Neural cell (in vitro differentiated cells): ENCODE measurements around the gene ZCCHC24. TPM values are rescaled to one million over a fixed set of nuclear protein-coding genes. Genes with fewer than 3 reads are reported as not detected.

Source experiments
- H2AFZ ChIP-seq: fragments of 200-600, 300-800 bp; sonication (generic), shearing (Covaris generic); 2 replicates; pipeline ENCODE4 v1.6.0; 2014; ENCODE audit warnings: low read depth, mild to moderate bottlenecking, antibody characterized with exemption, low read length, moderate library complexity
- H3F3A ChIP-seq: fragments of 200-600 bp; shearing (Covaris generic); 2 replicates; pipeline ENCODE4 v1.6.1; 2016; ENCODE audit warnings: mild to moderate bottlenecking, moderate library complexity, mixed read lengths, antibody characterized with exemption, low read length; ENCODE audit not compliant: insufficient read depth, poor library complexity, severe bottlenecking
- H3K27ac ChIP-seq: fragments of 200-600, 300-800 bp; sonication (generic), shearing (Covaris generic); 2 replicates; pipeline ENCODE4 v1.5.1; 2014; ENCODE audit warnings: mild to moderate bottlenecking, low read length, moderate library complexity
- H3K27me3 ChIP-seq: fragments of 300-800, 200-600 bp; sonication (generic), shearing (Covaris generic); 2 replicates; pipeline ENCODE4 v1.6.0; 2014; ENCODE audit warnings: mild to moderate bottlenecking, low read depth, low read length, moderate library complexity; ENCODE audit not compliant: insufficient read depth
- H3K36me3 ChIP-seq: fragments of 300-800, 200-600 bp; sonication (generic), shearing (Covaris generic); 2 replicates; pipeline ENCODE4 v1.5.1; 2014; ENCODE audit warnings: mild to moderate bottlenecking, antibody characterized with exemption, low read length, moderate library complexity; ENCODE audit not compliant: insufficient read depth
- H3K4me2 ChIP-seq: fragments of 300-800, 200-600 bp; sonication (generic), shearing (Covaris generic); 2 replicates; pipeline ENCODE4 v1.6.0; 2014; ENCODE audit warnings: mild to moderate bottlenecking, low read length
- H3K4me3 ChIP-seq: fragments of 300-800, 200-600 bp; sonication (generic), shearing (Covaris generic); 2 replicates; pipeline ENCODE4 v1.5.1; 2014; ENCODE audit warnings: mild to moderate bottlenecking, low read length, moderate library complexity
- H3K79me2 ChIP-seq: fragments of 200-600 bp; shearing (Covaris generic); replicated peaks from 2 replicates; pipeline ENCODE4 v1.6.0; 2014; ENCODE audit warnings: mild to moderate bottlenecking, low read length, moderate library complexity; ENCODE audit not compliant: insufficient read depth
- H3K9ac ChIP-seq: fragments of 300-800, 200-600 bp; sonication (generic), shearing (Covaris generic); 2 replicates; pipeline ENCODE4 v1.6.1; 2016; ENCODE audit warnings: mild to moderate bottlenecking, low read length, mixed read lengths
- H3K9me2 ChIP-seq: fragments of 200-600 bp; shearing (Covaris generic); 2 replicates; pipeline ENCODE4 v1.6.1; 2016; ENCODE audit warnings: mild to moderate bottlenecking, low read length, mixed read lengths; ENCODE audit not compliant: insufficient read depth
- H3K9me3 ChIP-seq: fragments of 200-600, 300-800 bp; sonication (generic), shearing (Covaris generic); 2 replicates; pipeline ENCODE4 v1.6.1; 2016; ENCODE audit warnings: mild to moderate bottlenecking, mixed run types, low read length, moderate library complexity, mixed read lengths
- H4K20me1 ChIP-seq: fragments of 200-600 bp; shearing (Covaris generic); 2 replicates; pipeline ENCODE4 v1.6.1; 2016; ENCODE audit warnings: mild to moderate bottlenecking, mixed run types; ENCODE audit not compliant: insufficient read depth
- EP300 ChIP-seq: fragments of 450-650 bp; conservative IDR thresholded peaks from 2 replicates; pipeline ENCODE4 v1.6.1; 2014; ENCODE audit warnings: antibody characterized with exemption, mild to moderate bottlenecking, moderate library complexity; ENCODE audit not compliant: poor library complexity, severe bottlenecking
- EZH2 ChIP-seq: fragments of 200-600, 300-800 bp; shearing (Covaris generic), sonication (generic); IDR thresholded peaks from 2 replicates; pipeline ENCODE4 v1.6.1; 2014; ENCODE audit warnings: antibody characterized with exemption, low read length, borderline replicate concordance, mild to moderate bottlenecking; ENCODE audit not compliant: insufficient read depth, poor library complexity, severe bottlenecking
- MXI1 ChIP-seq: fragments of 450-650 bp; conservative IDR thresholded peaks from 2 replicates; pipeline ENCODE4 v1.6.1; 2014; ENCODE audit warnings: antibody characterized with exemption, mild to moderate bottlenecking; ENCODE audit not compliant: poor library complexity, severe bottlenecking
- POLR2AphosphoS5 ChIP-seq: IDR thresholded peaks from 2 replicates; pipeline ENCODE4 v1.6.1; 2012
- RAD21 ChIP-seq: fragments of 450-650 bp; conservative IDR thresholded peaks from 2 replicates; pipeline ENCODE4 v1.6.1; 2014; ENCODE audit warnings: antibody characterized with exemption, mild to moderate bottlenecking, moderate library complexity
- SMC3 ChIP-seq: fragments of 450-650 bp; conservative IDR thresholded peaks from 2 replicates; pipeline ENCODE4 v1.6.1; 2014; ENCODE audit warnings: antibody characterized with exemption, mild to moderate bottlenecking, moderate library complexity; ENCODE audit not compliant: poor library complexity
- polyA plus RNA-seq: library from polyadenylated mRNA; depleted of rRNA; stranded (reverse); fragments of >200 nt; gene quantifications from 2 replicates; pipeline ENCODE4 v1.2.3, GENCODE V29; 2014
- TF ChIP-seq, protein P1 (sequence below): fragments of 450-650 bp; IDR thresholded peaks from 2 replicates; pipeline ENCODE4 v1.5.1; 2014; ENCODE audit warnings: antibody characterized with exemption, mild to moderate bottlenecking, moderate library complexity; ENCODE audit not compliant: poor library complexity, severe bottlenecking
- TF ChIP-seq, protein P2 (sequence below): IDR thresholded peaks from 2 replicates; pipeline ENCODE4 v1.6.1; 2012; ENCODE audit warnings: borderline replicate concordance

Gene ZCCHC24
- polyA plus RNA-seq, 1 donor from 2014 or later, result not detected

DNA sequence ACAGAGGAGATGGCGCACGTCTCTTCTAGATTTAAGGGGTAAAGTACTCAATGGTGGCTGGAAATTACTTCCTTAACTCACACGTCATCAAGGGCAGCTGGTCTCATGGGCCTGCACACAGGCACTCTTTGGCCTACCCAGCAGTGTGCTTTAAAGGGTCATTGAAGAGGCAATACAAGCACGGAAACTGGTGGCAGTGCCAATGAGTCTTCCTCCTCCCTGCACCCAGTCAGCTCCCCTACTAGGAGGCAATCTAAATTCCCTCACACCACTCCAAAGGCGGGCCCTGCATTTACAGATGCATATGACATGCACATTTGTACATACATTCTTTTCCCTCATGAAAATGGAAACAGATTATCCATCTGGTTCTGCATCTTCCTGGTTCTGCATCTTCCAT, 50.8 kb downstream of the ZCCHC24 start:
- Histone ChIP-seq H4K20me1 (no peaks in the 10 kb centered on the region), H3K4me3 (no peak overlapping the region), H3K27me3 (no peaks in the 10 kb centered on the region), H3F3A (no peaks in the 10 kb centered on the region), H3K79me2 (no peaks in the 10 kb centered on the region), H3K9me3 (no peaks in the 10 kb centered on the region), H3K9me2 (no peaks in the 10 kb centered on the region), H2AFZ (no peak overlapping the region), H3K27ac (no peak overlapping the region), H3K9ac (no peak overlapping the region), H3K4me2 (no peak overlapping the region), H3K36me3 (no peaks in the 10 kb centered on the region)
- TF ChIP-seq RAD21 (no peak), EZH2 (no peak), EP300 (no peak), MXI1 (no peak), SMC3 (no peak), POLR2AphosphoS5 (no peak)
- TF ChIP-seq, protein P1, sequence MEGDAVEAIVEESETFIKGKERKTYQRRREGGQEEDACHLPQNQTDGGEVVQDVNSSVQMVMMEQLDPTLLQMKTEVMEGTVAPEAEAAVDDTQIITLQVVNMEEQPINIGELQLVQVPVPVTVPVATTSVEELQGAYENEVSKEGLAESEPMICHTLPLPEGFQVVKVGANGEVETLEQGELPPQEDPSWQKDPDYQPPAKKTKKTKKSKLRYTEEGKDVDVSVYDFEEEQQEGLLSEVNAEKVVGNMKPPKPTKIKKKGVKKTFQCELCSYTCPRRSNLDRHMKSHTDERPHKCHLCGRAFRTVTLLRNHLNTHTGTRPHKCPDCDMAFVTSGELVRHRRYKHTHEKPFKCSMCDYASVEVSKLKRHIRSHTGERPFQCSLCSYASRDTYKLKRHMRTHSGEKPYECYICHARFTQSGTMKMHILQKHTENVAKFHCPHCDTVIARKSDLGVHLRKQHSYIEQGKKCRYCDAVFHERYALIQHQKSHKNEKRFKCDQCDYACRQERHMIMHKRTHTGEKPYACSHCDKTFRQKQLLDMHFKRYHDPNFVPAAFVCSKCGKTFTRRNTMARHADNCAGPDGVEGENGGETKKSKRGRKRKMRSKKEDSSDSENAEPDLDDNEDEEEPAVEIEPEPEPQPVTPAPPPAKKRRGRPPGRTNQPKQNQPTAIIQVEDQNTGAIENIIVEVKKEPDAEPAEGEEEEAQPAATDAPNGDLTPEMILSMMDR, result no peak
- TF ChIP-seq, protein P2, sequence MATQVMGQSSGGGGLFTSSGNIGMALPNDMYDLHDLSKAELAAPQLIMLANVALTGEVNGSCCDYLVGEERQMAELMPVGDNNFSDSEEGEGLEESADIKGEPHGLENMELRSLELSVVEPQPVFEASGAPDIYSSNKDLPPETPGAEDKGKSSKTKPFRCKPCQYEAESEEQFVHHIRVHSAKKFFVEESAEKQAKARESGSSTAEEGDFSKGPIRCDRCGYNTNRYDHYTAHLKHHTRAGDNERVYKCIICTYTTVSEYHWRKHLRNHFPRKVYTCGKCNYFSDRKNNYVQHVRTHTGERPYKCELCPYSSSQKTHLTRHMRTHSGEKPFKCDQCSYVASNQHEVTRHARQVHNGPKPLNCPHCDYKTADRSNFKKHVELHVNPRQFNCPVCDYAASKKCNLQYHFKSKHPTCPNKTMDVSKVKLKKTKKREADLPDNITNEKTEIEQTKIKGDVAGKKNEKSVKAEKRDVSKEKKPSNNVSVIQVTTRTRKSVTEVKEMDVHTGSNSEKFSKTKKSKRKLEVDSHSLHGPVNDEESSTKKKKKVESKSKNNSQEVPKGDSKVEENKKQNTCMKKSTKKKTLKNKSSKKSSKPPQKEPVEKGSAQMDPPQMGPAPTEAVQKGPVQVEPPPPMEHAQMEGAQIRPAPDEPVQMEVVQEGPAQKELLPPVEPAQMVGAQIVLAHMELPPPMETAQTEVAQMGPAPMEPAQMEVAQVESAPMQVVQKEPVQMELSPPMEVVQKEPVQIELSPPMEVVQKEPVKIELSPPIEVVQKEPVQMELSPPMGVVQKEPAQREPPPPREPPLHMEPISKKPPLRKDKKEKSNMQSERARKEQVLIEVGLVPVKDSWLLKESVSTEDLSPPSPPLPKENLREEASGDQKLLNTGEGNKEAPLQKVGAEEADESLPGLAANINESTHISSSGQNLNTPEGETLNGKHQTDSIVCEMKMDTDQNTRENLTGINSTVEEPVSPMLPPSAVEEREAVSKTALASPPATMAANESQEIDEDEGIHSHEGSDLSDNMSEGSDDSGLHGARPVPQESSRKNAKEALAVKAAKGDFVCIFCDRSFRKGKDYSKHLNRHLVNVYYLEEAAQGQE, result no peak

DNA sequence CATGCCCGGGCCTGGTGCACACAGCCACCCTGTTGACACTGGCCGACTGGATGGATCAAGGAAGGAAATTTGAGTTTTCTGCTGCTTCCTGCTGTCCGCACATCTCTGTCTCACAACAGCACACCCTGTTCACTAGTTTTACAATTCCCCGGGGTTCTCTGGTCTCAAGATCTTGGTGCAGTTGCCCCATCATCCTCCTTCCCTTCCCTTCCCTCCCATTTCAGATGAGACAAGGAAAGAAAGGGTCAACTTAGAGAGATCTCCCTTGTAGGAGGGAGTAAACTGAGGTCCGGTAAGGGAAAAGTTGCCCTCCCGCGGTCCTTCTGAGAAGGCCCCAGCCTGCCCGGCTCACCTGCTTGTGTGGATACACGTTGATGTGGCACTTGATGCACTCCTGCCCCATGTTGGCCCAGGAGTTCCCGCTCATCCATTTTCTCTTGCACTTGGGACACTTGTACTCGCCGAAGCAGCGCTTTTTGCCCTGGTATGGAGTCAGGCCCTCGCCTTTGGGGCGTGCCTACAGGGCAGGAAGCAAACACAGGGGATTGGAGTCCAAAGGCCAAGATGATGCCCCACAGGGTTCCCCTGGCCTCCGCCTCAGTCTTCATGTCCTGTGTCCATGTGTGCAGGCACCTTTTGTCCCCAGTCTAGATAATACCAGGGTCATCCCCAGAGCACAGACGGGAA, 51.4 kb downstream of the ZCCHC24 start:
- Histone ChIP-seq H2AFZ (no peak overlapping the region), H3K27me3 (no peaks in the 10 kb centered on the region), H3K9me2 (no peaks in the 10 kb centered on the region), H3K4me2 (no peak overlapping the region), H3K36me3 (no peaks in the 10 kb centered on the region), H3K79me2 (no peaks in the 10 kb centered on the region), H3K27ac (no peak overlapping the region), H3K9me3 (no peaks in the 10 kb centered on the region), H4K20me1 (no peaks in the 10 kb centered on the region), H3K4me3 (no peak overlapping the region), H3F3A (no peaks in the 10 kb centered on the region), H3K9ac (no peak overlapping the region)
- TF ChIP-seq, protein P2, result no peak
